BE2C (cell line): ENCODE measurements around the gene IL3. TPM values are rescaled to one million over a fixed set of nuclear protein-coding genes. Genes with fewer than 3 reads are reported as not detected.

Experiments
- DNase-seq: peaks from one replicate; pipeline ENCODE4 v3.0.0-alpha.2; 2020
- H3K27me3 ChIP-seq: fragments of 250-450 bp; sonication (Bioruptor Pico); 2 replicates; pipeline ENCODE4 v1.5.1; 2020; ENCODE audit warnings: mild to moderate bottlenecking
- H3K36me3 ChIP-seq: fragments of 250-450 bp; sonication (Bioruptor Pico); 2 replicates; pipeline ENCODE4 v1.5.1; 2020; ENCODE audit warnings: mild to moderate bottlenecking
- H3K4me1 ChIP-seq: fragments of 250-450 bp; sonication (Bioruptor Pico); 2 replicates; pipeline ENCODE4 v1.5.1; 2020
- H3K4me3 ChIP-seq: 2 replicates; pipeline ENCODE4 v1.5.1; 2011; ENCODE audit warnings: low read depth, low read length
- H3K9me3 ChIP-seq: fragments of 250-450 bp; sonication (Bioruptor Pico); 2 replicates; pipeline ENCODE4 v1.5.1; 2020
- CTCF ChIP-seq: IDR thresholded peaks from 2 replicates; pipeline ENCODE4 v1.5.1; 2012; ENCODE audit warnings: mild to moderate bottlenecking, low read depth, low read length
- polyA plus RNA-seq: library from polyadenylated mRNA; unstranded; fragments of >200 nt; gene quantifications from one replicate; pipeline ENCODE4 v1.2.1, GENCODE V29; 2012; ENCODE audit warnings: low read depth, missing spikeins; ENCODE audit not compliant: insufficient read length, insufficient read depth

IL3 gene
- not detected for polyA plus RNA-seq

DNA sequence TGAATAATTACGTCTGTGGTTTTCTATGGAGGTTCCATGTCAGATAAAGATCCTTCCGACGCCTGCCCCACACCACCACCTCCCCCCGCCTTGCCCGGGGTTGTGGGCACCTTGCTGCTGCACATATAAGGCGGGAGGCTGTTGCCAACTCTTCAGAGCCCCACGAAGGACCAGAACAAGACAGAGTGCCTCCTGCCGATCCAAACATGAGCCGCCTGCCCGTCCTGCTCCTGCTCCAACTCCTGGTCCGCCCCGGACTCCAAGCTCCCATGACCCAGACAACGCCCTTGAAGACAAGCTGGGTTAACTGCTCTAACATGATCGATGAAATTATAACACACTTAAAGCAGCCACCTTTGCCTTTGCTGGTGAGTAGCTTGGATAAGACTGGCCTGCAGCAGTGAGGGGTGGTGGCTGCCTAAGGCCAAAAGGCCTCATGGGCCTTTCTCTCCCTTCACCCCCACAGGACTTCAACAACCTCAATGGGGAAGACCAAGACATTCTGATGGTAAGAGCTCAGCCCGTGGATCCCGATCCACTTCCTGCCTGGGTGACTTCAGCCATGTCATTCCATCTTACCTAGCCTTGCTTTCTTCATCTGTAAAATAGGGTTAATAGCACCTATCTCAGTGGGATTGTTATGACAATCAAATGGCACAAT, at the start of gene IL3:
TSS of gene IL3 (plus strand) at position 155 of the 661 bp plus-strand sequence. CDS start at position 207, 52 bp downstream.
- H3K9me3 ChIP-seq = no peaks in the 10 kb centered on the region
- peaks cover 4% of the 10 kb centered on the region for H3K4me1 ChIP-seq
- H3K36me3 ChIP-seq = no peaks in the 10 kb centered on the region
- no peaks in the 10 kb centered on the region for H3K27me3 ChIP-seq
- no peak within 1 kb of the TSS for H3K4me3 ChIP-seq
- no peak for TF ChIP-seq CTCF
- DNase-seq = no peak

- Histone ChIP-seq H3K9me3 (no peaks in the 10 kb centered on the region), H3K4me3 (peak overlapping the region; percentile 63), H3K27me3 (peaks cover 10% of the 10 kb centered on the region), H3K36me3 (no peaks in the 10 kb centered on the region), H3K4me1 (no peaks in the 10 kb centered on the region)
- TF ChIP-seq CTCF = no peak
- DNase-seq = no peak
Observed at GRCh38 chr5:132010989-132011621, 49.4 kb upstream of the IL3 start.

DNA sequence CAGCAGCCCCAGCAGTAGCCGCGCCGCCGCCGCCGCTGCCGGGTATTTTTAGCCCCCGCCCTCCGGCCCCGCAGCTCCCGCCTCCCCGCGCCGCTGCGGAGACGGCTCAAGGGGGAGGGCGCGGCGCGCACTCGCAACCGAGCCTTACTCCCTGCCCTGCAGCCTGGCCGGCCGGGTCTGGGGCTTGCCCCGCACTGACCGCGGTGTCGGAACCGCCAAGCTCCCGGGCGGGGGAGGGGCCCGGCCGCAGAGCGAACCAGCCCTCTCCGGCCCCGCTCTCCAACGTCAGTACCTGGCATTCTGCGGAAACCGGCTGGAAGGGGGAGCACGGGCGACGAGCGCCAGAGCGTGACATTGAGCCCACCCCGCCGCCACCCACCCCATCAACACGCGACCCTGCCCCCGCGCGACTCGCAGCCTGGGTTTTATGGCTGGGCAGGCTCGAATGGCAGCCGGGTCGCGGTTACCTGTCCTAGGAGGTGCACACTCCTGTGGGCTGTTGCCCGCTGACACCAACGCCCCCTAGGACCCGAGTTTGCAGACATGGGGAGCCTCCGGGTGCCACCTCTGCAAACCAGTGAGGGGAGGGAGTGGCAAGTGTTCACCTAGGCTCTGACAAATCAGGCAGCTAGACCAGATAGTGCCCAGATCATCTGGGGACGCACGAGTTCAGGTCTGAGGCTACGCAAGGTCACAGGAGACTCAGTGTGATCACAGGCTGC, 48.7 kb upstream of the IL3 start, which contains the start of gene ACSL6:
TSS of gene ACSL6 (minus strand) at position 37 of the 722 bp plus-strand sequence. CDS start 105 bp downstream, outside the sequence.
- Histone ChIP-seq H3K9me3 (no peaks in the 10 kb centered on the region), H3K4me3 (peak within 1 kb of the TSS; percentile 63), H3K4me1 (no peaks in the 10 kb centered on the region), H3K36me3 (no peaks in the 10 kb centered on the region), H3K27me3 (peaks cover 10% of the 10 kb centered on the region)
- TF ChIP-seq CTCF = no peak
- peak; percentile 61 for DNase-seq

DNA sequence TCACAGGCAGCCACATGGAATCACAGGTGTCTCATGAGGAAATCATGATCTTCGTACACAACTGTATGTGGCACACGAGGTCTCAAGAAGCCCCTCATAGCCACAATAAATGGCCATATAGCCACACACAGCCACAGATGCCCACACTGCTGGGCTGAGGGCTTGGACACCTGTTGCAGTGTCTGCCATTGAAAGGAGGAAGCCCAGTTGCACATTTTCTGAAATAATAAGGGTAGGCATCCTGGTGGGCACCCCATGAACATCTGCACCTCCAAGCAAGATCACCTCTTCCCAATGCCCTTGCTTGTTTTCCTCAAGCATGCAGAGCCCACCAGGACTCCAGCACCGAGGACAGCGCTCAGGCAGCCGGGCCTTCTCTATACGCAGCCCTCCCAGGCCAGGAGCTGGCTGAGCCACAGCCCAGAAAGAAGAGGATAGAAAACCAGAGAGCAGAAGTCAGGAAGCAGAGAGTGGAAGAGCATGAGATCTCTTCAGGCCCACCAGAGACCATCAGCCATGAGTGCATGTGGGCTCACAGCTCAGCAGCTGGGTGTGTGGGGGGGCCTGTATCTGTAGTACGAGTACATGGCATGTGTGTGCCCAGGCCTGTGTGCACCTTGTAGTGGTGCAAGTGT, 48.0 kb upstream of the IL3 start:
- TF ChIP-seq CTCF = no peak
- H3K27me3 ChIP-seq = peaks cover 10% of the 10 kb centered on the region
- no peaks in the 10 kb centered on the region for H3K4me1 ChIP-seq
- no peak overlapping the region; the same call in 1 of the 2 replicates for H3K4me3 ChIP-seq
- no peak for DNase-seq
- H3K9me3 ChIP-seq = no peaks in the 10 kb centered on the region
- no peaks in the 10 kb centered on the region for H3K36me3 ChIP-seq

GRCh38 chr5:132013006-132013689, 47.3 kb upstream of the IL3 start:
- no peak for DNase-seq
- no peak overlapping the region for H3K4me3 ChIP-seq
- peaks cover 10% of the 10 kb centered on the region for H3K27me3 ChIP-seq

More at GRCh38 chr5:132013006-132013689, 47.3 kb upstream of the IL3 start:
- no peak for TF ChIP-seq CTCF
- Histone ChIP-seq H3K36me3 (no peaks in the 10 kb centered on the region), H3K4me1 (no peaks in the 10 kb centered on the region), H3K9me3 (no peaks in the 10 kb centered on the region)
